ENCODE results near the gene PLEKHH2.

PLEKHH2 gene

DNA sequence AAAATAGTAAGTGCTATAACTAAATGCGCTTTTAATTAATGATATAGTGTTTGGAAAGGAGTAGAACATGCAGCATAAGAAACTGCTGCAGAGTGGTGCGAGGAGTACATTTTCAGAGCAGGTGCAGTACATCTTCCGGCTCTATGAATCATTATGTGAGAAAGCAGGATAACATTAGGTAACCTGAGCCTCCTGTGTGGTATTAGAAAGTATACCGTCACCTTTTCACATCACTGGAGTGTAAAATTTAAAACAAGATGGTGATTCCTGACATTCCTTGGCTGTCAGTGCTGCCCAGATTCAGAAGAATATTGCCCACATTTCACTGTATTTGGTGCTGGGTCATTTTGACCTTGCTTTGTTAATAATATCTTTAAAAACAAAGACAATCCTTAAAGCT is 128.9 kb downstream of the PLEKHH2 start:
- DNase-seq: no peak

DNA sequence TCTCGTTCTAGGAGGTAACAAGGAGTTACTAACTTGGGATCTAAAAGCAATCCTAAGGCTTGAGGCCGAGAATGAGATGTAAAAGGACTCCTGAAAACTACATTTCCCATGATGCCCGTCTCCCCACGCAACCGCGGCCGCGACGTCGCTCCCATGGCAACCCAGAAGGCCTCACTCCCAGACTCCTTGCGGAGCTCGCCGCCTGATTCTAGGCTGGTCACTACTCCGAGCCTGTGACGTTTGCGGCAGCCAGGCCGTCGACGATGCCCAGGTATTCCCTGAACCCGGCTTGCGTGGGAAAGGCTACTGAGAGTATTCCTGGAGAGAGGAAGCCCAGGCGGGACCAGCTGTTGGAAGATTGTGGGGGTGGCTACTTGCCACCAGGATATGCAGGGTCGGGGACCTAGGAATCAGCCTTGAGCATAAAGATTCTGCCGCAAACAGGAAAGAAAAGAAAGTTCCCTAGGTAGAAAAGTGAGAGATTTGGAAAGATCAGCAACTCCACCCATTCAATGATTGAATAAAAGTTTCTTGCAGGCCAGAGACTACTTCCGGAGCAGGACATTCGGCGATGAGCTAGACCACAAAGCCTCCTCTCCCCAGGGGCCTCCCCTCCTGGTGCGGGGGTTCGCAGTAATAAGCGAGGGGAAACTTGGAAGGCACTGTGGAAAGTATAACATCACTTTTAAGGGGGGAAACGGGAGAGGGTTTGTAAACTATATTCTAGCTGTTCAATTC is 137.0 kb downstream of the PLEKHH2 start, which contains the start of gene DYNC2LI1:
DYNC2LI1 (plus strand) TSS at position 164 of the 738 bp plus-strand sequence; CDS start at position 264, 100 bp downstream.
- peak; percentile 78 for DNase-seq

DNA sequence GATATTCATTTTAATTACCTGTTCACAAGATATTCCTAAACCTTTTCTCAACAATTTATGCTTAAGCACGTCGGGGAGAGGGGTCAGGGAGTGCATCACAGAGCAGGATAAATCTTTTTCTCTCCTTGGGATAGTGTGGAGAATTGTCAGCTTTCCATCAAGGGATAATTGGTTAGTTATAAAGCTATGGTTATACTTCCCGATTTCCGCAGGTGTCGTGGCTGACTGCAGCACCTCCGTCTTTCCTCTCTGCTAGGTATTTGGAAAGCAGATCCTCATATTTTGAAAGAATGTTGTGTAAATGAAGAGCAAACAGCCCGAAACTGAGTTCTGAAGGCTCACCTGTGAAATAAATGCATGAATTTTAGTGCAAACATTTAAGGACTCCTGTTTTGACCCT is 137.6 kb downstream of the PLEKHH2 start:
- DNase-seq: no peak

DNA sequence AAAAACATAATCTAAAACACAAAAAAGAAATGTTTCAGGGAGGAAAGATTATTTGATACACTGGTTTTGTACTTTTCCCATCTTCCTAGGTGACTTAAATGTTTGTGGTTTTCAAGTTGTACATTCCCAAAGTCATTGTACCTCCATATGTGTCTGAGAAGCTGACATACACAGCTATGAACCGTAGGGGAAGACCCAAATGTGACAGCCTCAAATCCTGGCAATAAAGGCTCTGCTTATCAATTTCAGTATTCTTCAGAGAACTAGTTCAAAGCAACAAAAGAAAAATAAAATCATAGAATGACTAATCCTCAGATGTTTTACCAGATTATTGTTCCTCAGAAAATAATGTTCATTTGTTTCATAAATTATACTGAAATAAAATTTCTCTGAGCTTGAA is 139.3 kb downstream of the PLEKHH2 start:
- no peak for DNase-seq

DNA sequence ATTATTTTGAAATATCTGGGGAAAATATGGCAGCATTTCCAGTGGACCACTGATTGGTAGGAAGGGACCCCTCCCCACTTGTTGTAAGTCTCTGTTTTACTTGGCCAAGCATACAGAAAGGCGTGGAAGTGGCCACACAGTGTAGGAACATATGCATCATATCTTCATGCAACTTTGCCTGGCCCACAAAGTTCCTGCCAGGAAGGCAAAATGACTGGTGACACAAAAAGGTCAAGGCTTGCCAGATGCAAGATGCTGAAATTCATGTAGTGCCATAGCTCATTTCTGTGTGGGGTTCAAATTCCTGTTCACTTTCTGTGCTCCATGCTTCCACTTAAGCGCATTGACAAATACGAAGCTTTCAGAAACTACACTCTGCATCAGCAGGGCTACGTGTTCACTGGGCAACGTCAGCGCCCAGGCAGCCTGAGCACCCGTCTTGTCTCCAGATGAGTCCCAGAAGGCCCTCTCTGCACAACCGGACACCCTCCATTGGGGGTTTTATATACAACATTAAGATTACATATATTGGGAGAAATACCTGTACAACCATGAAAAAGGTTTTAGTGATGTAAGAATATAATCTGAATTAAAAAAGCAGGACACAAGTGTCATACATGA is 140.4 kb downstream of the PLEKHH2 start:
- DNase-seq: no peak

DNA sequence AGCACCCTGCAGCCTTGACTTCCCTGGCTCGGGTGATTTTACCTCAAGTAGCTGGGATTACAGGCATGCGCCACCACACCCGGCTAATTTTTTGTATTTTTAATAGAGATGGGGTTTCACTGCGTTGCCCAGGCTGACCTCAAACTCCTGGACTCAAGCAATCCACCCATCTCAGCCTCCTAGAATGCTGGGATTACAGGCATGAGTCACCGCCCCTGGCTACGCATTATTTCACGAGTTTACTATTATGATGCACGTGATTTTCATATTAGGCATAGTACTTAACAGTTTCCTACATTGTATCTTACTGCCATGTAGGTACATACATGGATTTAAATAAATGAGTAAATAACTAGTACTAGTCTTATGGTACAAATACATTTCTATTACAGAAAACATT is 141.2 kb downstream of the PLEKHH2 start:
- DNase-seq: no peak

DNA sequence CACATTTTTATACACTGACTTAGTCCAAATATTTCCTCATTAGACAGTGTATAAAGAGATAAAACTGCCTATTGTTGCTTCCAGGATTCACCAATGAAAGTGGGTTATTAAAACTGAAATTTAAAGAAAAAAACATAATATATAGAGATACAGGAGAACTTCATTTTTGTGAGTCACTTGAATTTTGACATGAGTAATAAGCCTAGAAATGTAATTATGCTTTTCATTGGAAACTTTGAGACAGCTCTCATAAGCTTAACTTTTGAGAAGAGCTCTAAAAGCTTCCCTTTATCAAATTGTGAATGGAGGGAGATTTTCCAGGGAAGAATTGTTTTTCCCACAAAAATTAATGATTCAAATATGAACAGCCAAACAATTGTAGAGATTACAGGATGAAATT is 150.8 kb downstream of the PLEKHH2 start:
- DNase-seq: no peak

DNA sequence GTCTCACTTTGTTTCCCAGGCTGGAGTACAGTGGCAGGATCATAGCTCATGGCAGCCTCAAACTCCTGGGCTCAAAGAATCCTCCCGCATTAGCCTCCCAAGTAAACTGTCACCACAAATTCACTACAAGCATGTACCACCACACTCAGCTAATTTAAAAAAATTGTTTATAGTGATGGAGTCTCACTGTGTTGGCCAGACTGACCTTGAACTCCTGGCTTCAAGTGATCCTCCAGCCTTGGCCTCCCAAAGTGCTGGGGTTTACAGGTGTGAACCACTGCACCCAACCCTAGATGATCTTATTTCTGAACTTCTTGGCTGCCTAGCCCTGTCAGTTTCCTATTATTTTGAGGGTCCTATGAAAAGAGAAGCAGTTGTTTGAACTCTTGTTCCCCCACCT is 151.6 kb downstream of the PLEKHH2 start:
- DNase-seq: no peak

DNA sequence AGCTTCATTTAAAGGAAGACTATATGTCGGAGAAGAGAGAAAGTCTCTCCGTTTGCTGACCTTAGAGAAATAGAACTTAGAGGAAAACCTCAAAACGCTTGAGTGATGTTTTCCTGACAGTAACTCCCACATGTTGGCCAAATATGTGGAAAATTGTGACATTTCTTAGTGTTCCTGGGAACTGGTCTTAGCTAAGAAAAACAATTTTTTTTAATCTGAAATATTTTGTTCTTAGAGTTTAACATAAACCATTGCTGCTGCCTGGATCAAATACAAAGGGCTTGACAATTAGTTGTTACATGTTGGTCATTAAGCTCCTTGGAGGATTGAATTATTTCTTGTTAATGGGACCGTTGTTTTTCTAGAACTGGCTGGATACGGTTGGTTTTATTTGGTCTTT is 153.1 kb downstream of the PLEKHH2 start:
- DNase-seq: no peak

DNA sequence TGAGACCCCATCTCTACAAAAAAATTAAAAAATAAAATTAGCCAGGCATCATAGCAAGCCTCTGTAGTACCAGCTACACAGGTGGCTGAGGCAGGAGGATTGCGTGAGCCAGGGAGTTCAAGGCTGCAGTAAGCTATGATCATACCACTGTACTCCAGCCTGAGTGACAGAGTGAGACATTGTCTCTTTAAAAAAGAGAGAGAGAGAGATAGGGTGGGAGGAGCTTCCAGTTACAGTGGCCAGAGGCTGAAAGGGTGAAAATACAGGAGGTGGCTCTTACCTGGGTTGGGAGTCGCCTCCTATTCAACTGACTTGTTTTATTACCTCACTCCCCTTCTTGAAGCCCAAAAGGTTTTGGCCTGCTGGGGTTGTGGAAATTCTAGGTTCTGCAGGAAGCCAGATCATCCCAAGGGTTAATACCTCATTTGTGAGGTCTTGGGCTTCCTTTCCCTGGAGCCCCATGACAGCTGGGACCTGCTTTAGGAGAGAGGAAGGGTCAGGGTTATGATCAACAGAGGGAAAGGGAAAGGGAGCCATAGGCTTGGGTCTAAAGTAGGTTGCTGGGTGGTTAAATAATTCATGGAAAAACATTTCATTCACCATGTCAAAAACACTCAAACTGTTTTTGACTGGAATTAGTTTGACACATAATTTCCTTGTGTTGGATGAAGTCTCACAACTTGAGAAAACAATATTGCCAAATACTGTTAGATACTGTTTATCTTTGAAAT is 154.1 kb downstream of the PLEKHH2 start:
- no peak for DNase-seq

DNA sequence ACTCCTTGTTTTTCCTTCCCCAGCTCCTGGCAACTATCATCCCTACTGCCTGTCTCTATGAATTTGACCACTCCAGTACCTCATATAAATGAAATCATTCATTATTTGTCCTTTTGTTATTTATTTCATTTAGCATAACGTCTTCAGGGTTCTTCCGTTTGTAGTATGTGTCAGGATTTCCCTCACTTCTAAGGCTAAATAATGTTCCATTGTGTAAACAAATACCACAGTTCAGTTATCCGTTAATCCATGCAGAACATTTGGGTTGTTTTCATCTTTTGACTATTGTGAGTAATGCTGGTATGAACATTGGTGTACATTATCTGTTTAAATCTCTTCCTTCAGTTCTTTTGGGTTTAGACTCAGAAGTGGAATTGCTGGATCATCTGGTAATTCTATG is 155.6 kb downstream of the PLEKHH2 start:
- DNase-seq: no peak

DNA sequence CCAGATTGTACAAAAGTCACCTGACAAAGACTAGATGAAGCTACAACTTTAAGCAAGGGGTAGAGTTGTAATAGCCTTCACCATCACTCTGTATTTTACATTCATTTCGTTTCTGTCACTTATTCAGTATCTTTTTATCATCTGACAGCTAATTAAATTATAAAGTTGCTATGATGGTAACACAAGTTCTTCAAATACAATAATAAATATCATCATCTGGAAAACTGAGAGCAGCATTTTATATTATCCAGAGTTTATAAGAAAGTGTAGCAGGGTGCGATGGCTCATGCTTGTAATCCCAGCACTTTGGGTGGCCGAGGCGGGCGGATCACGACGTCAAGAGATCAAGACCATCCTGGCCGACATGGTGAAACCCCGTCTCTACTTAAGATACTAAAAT is 157.9 kb downstream of the PLEKHH2 start:
- no peak for DNase-seq

DNA sequence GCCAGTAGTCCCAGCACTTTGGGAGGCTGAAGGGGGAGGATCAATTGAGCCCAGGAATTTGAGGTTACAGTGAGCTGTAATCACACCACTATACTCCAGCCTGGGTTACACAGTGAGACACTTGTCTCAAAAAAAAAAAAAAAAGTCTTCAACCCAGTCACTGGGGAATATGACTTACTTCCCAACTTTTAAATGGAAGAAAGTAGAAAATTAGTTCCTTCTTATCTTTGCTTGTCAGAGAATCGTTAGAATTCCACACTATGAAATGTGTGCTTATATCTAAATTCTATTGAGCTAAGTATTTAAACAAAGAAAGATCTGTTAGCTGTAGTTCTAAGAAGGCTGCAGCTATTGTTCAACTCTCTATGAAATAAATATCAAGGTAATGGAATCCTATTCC is 159.1 kb downstream of the PLEKHH2 start:
- DNase-seq: no peak

DNA sequence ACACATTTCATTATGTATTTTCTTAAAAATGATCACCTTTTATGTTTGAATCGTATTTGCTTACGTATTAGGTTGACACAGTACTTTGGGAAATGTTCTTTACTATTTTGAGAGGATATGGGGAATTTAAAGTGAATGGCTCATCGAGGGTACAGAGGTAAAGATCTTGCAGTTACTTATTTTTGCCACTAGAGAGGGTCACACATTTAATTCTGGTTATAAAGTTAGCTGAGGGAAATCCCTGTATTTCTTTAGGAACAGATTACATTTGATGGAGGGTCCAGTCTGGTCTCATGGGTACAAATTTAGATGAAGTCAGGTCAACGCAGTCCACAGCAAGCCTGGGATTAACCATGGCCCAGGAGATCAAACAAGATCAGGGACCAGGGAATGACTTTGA is 161.2 kb downstream of the PLEKHH2 start:
- no peak for DNase-seq

DNA sequence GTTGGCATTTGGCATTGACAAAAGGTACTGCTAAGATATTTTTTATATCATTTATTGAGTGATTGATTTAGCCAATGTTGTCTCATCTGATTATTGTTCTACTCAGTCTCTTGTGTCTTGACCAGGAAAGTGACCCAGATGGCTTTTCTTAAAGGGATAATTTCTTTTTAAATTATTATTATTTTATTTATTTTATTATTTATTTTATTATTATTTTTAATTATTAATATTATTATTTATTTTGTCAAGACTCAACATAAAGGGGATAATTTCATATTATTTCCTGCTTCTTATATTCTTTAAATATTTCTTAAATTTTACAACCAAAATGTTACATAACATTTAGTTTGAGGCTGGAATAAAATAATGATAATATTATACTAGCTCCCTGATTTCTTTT is 163.8 kb downstream of the PLEKHH2 start:
- DNase-seq: no peak

DNA sequence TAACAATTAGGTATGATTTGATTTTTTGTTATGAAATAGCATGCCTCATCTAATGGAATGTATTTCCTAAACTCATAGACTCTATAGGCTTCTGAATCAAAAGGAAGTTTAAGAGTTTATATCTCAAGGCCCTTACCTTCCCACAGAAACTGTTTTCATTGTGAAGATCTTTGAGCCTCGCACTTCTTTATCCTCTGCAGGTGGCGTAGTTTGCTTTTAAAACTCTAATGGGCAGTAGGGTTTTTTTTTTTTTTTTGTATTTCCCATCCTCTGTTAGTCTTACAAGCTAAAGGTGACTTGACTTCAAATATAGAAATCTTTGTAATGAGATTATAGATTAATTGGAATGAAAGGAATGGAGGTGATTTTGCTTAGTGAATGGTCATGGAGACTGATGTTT is 165.1 kb downstream of the PLEKHH2 start:
- DNase-seq: no peak

DNA sequence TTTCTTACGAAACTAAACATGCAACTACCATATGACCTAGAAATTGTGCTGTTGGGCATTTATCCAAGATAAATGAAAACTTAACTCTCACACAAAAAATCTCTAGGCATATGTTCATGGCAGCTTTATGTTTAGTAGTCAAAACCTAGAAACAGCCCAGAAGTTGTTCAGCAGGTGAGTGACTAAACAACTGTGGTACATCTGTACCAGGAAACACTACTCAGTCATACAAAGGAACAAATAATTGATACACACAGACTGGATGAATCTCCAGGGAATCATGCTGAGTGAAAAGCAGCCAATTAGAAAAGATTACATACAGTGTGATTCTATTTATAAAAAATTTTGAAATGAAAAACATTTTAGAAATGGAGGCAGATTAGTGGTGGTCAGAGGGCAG is 166.1 kb downstream of the PLEKHH2 start:
- no peak for DNase-seq

DNA sequence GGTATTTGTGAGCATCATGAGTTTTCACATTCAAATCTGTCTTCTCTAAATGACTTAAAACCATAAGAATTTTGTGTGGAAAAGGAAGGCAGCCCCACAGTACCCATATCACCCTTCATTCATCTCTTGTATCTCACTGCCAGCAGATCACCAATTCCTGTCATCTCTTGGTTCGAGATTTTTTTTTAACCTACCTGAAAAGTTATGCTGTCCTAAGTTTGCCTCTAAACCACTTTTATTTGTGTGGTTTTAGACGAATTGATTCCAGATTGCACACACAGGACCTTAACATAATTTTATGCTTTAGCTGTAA is 169.6 kb downstream of the PLEKHH2 start:
- DNase-seq: no peak

DNA sequence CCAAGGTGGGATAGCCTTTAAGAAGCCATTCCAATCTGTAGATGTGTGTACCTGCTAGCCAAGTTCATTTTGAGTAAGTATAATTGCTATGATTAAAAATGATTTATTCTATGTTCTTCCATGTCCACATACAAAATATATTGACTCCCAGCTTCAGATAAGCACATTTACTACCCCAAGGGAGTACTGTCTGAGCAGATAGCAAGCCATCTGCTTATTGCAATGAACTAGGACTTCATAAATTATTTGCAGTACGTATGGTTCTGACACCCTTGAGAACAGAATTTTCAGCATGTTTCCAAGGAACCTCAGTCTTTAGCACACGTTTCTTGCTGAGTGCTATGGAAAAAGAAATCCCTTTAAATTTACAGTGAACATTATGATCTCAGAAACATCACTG is 173.4 kb downstream of the PLEKHH2 start:
- no peak for DNase-seq

DNA sequence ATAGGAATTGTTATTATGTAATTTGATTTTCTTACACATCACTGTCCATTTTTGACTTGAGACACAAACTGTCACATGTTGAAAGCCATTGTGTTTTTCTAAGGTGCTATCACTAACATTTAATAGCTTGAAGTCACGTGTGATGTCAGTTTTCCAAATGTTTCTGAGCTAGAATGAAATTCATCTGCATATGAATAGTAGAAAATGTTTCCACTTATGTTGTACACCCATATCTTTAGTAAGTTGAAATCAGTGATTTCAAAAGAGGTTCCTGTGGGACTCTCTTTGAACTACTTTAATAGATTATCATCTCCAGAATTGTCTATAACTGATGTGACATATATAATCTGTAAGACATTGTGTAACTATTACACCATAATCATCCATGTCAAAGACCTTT is 173.8 kb downstream of the PLEKHH2 start:
- DNase-seq: no peak

DNA sequence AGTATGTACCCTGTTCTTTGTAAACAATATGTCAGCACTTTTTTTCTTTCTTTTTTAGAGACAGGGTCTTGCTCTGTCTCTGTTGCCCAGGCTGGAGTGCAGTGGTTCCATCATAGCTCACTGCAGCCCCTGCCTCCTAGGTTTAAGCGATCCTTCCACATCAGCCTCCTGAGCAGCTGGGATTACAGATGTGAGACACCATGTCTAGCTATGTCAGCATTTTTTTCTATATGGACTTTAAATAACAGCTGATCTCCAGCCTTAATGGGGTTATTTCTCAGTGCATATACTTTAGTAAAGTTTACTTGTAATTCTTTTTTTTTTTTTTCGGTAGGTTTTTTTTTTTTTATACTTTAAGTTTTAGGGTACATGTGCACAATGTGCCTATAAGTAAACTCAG is 174.9 kb downstream of the PLEKHH2 start:
- DNase-seq: no peak

DNA sequence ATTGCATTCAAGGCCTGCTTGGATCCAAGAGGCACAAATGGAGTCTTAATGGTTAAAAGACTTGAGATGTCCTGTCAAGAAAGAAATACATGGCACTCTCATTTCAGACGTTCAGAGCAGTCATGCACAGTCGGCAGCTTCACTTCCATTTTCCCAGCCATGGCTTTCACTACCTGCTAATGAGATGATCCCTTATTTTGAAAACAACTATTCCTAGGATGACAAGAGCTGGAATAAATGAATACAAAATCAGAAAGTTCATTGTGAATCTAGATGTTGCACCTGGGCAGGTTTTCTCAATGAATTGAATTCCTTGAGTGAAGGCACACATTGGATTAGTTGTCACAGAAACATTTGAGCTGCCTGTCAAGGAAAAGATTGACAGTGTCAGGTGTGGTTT is 175.9 kb downstream of the PLEKHH2 start:
- DNase-seq: no peak

DNA sequence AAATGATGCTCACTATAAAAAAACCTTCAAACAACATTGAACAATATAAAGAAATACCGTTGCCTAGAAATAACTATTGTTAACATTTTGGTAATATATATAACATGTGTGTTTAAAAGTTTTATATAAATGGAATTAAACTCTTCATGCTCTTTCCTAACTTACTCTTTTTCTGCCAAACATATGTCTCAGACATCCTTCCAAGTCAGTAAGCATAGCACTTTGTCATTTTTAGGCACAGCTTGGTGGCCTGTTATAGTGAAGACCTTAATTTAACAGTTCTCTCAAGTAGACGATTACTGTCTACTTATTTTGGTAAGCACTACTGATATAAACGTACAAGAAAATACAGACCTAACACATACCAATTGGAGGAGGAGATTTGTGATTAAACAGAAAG is 177.7 kb downstream of the PLEKHH2 start:
- DNase-seq: no peak
